Body of pancreas (tissue), 4 donors: Measurements from ENCODE around the gene PCGF2.

Experiments used
- CTCF ChIP-seq, 7 experiments: fragments of 450-650 bp in 4 of 7; fragments of 200-600 bp in 3 of 7; sonication (generic) in 3 of 7; IDR thresholded peaks; one replicate each; pipeline ENCODE4 v1.5.1; 2016 to 2019; ENCODE audit warnings: antibody characterized with exemption in 7 of 7
- POLR2A ChIP-seq, 3 donors: fragments of 450-650 bp; IDR thresholded peaks; one replicate each; pipeline ENCODE4 v1.6.1; 2016; ENCODE audit warnings: antibody characterized with exemption in 3 of 3, mild to moderate bottlenecking in 2 of 3

GRCh38 chr17:38732376-38733281 lies 15.5 kb downstream of the PCGF2 start:
- TF ChIP-seq CTCF (IDR thresholded peaks at IDR 0.05) (no peak), POLR2A (IDR thresholded peaks at IDR 0.05) (peak in 2 of 3 donors; percentile 28 to 49)
